ENCODE data around the gene ARMC7.
"Not testable (repeated sequence)": the region's sequence is repeated elsewhere in the genome, so short reads cannot be mapped to it uniquely, and the experiment has no call there.

Gene ARMC7

DNA sequence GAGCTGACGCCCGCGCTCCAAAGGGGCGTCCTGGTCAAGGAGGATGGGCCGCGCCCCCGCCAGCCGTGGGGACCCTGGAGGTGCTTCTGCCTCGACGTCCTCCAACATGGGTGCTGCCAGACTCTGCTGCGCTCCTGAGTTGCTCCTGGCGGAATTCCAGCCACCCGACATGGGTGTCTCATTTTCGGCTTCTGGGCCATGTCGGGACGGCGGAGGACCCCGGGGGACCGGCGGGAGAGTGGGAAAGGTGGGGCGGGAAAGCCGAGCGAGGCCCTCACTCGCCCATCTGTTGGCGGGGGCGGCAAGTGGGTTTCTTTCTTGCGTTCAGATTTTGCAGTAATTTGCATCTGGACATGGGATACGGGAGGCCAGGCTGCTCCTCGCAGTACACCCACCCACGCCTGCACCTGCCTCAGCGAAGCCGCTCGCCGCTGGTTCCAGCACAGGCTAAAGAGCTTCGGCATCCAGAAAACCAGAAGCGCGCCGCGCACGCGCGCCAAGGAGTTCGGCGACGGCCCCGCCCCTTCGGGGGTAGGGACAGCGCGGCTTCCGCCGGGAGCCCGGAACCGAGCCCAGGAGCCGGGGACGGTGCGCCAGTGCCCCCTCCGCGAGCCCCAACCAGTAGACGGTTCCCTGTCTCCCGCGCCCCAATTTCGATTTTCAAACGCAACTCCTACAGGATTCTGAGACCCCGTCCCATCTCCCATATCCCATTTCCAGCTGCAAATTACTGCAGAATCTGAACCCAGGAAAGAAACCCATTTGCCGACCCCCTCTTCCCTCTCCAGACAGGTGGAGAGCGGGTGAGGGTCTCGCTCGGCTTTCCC, at the start of gene ARMC7:
ARMC7 (plus strand) TSS at position 563 of the 827 bp plus-strand sequence. CDS start 320 bp downstream, outside the sequence.
- FAIRE-seq (peak; percentile 95), DNase-seq (ENCODE audit: insufficient read length, low spot score) (peak; percentile 98)

DNA sequence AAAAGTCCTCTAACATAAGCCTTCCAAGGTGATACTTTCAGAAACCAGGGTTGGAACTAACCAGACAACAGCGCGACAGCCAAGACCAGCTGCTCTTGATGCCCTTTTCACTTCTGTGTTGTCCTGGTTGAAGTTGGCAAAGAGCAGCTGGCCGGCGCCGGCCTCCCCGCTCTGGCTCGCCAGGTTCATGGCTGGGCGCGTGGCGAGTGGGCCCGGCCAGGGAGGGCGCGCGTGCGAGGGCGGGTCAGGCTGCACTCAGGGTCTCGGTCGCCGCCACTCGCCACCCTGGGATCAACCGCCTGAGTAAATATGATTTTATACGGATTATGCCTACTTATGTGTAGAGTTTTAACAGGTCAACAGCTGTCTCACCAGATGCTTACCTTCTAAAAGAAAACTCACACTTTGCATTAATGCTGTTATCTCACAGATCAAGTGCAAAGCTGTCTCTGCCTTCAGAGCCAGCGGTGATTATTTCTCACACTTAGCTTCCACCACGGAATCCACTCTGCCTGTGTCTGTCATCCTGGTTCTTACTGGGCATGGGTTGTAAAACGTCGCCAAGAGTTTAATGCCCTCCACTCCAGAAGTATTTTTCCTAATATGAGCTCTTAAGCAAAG, 49.2 kb upstream of the ARMC7 start:
- no peak for DNase-seq (ENCODE audit: insufficient read length, low spot score)
- FAIRE-seq: no peak

DNA sequence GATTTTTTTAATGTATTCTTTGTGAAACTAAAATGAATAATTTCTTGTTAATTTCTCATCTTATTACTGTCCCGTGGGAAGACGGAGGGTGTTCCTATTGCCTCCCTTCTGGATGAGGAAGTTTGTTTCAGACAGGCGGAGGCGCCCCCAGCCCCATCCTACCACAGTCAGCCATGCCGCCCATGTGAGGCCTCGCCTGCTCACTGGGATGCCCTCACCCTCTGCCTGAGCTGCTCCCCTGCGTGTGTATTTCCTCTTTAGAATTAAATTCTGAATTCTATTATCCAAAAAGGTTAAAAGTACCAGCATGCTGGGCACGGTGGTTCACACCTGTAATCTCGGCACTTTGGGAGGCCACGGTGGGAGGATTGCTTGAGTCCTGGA, 48.7 kb upstream of the ARMC7 start:
- FAIRE-seq: no peak
- DNase-seq (ENCODE audit: insufficient read length, low spot score): no peak

DNA sequence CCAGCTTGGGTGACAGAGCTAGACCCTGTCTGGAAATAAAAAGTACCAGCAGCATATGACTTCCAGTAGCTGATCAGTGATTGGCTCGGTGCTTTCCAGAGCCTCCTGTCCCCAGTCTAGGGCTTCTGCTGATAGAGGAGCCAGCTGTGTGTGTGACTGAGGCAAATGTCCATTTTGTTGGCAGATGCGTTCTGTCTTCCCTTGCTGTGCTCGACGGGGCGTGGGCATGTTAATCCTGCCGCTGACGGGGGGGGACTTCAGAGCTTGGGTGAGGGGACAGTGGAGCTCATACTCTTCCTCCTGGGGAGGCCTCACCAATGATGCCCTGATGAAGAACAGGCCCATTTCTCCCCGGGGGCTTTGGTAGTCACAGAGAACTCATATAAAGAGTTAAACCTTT, 48.2 kb upstream of the ARMC7 start:
- no peak for FAIRE-seq
- no peak for DNase-seq (ENCODE audit: insufficient read length, low spot score)

DNA sequence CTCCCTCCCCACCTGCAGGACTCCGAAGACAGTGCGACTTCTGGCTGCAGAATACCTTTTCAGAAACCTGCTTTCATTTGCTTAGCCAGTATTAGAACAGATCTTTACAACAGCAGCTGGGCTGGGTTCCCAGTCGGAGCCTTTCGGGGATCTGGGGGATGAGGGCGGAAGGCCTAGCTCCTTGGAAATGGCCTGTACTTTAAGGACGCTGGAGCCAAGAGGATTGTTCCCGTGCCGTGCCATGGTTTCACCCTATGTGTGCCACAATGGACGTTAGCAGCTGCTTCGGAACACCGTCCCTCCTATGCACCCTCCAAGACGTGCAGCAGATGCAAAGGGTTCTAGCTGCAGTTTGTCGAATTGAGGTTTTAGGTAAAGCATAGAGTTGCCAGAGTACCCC, 46.6 kb upstream of the ARMC7 start:
- FAIRE-seq (no peak), DNase-seq (ENCODE audit: insufficient read length, low spot score) (no peak)

GRCh38 chr17:75063626-75064025, 46.1 kb upstream of the ARMC7 start:
- FAIRE-seq (no peak), DNase-seq (ENCODE audit: insufficient read length, low spot score) (no peak)

GRCh38 chr17:75064040-75064439, 45.7 kb upstream of the ARMC7 start:
- FAIRE-seq (no peak), DNase-seq (ENCODE audit: insufficient read length, low spot score) (no peak)

GRCh38 chr17:75064460-75064859, 45.3 kb upstream of the ARMC7 start:
- DNase-seq (ENCODE audit: insufficient read length, low spot score) (no peak), FAIRE-seq (no peak)

GRCh38 chr17:75064867-75065561, 44.8 kb upstream of the ARMC7 start:
- FAIRE-seq: no peak
- no peak for DNase-seq (ENCODE audit: insufficient read length, low spot score)

- FAIRE-seq (no peak), DNase-seq (ENCODE audit: insufficient read length, low spot score) (no peak)
These were observed 44.1 kb upstream of the ARMC7 start for GRCh38 chr17:75065562-75066151.

DNA sequence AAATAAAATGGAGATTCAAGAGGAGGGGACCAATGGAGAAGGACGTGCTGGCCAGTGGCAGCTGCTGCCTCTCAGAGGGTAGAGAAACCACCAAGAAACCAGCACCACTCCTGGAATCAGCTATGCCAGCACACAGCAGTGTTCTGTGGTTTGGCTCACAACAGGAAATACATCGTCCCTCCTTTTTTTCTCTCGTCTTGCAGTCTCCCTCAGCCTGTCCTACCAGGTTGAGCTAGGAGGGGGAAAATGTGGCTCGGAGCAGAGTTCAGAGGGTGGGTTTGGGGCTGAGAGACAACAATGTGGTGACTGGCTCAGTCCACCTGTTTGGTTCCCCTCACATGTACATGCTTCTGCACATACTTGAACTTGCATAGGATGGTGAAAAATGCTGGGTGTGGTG, 41.9 kb upstream of the ARMC7 start:
- FAIRE-seq: no peak
- DNase-seq (ENCODE audit: insufficient read length, low spot score): no peak

GRCh38 chr17:75068750-75069149, 41.0 kb upstream of the ARMC7 start:
- DNase-seq (ENCODE audit: insufficient read length, low spot score) (no peak), FAIRE-seq (no peak)

GRCh38 chr17:75069783-75070182, 40.0 kb upstream of the ARMC7 start:
- peak; percentile 74 for DNase-seq (ENCODE audit: insufficient read length, low spot score)
- no peak for FAIRE-seq

GRCh38 chr17:75071478-75072271, 38.1 kb upstream of the ARMC7 start:
- DNase-seq (ENCODE audit: insufficient read length, low spot score); FAIRE-seq: not testable (repeated sequence)

DNA sequence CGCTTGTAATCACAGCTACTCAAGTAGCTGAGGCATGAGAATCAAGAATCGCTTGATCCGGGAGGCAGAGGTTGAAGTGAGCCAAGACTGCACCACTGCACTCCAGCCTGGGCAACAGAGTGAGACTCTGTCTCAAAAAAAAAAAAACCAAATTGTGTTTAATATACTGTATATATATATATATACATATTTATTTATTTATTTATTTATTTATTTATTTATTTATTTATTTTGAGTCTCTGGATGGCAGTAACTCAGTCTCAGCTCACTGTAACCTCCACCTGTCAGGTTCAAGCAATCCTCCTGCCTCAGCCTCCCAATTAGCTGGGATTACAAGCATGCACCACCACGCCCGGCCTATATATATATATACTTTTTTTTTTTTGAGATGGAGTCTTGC, 36.9 kb upstream of the ARMC7 start:
- not testable (repeated sequence) for DNase-seq (ENCODE audit: insufficient read length, low spot score); FAIRE-seq

DNA sequence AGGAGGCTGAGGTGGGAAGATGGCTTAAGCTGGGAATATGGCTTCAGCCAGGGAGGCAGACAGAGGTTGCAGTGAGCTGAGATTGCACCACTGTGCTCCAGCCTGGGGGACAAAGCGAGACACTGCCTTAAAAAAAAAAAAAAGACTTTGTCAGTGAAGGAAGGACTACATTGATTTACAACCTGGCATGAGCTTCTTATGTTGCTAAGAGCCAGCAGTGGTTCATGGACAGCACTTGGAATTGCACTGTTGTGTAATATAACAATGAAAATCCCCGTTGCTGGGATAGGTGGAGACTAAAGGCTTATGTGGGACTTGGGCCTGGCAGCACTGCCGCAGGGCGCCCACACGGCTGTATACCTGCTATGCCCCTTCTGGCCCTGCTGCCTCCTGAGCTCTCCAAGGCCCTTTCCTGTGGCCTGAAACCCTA, 36.1 kb upstream of the ARMC7 start:
- FAIRE-seq (no peak), DNase-seq (ENCODE audit: insufficient read length, low spot score) (no peak)

GRCh38 chr17:75074532-75074931, 35.2 kb upstream of the ARMC7 start:
- FAIRE-seq: no peak
- no peak for DNase-seq (ENCODE audit: insufficient read length, low spot score)

- no peak for DNase-seq (ENCODE audit: insufficient read length, low spot score)
- FAIRE-seq: no peak
These were observed 34.0 kb upstream of the ARMC7 start for GRCh38 chr17:75075597-75076336.

GRCh38 chr17:75077072-75077495, 32.7 kb upstream of the ARMC7 start:
- FAIRE-seq (no peak), DNase-seq (ENCODE audit: insufficient read length, low spot score) (no peak)
